SK-N-SH (cell line): ENCODE measurements around the gene TADA2B. TPM values are rescaled to one million over a fixed set of nuclear protein-coding genes. Genes with fewer than 3 reads are reported as not detected.

Experiments used
- CTCF ChIA-PET: fragments of 300-600, 350-600 bp; formaldehyde crosslinking; extraction: SDS; loops from one replicate; lab custom pipeline; 2021; lab: Yijun Ruan, JAX
- POLR2A ChIA-PET: fragments of 350-600 bp; sonication (Branson Sonifier 250); formaldehyde crosslinking; extraction: SDS; loops from one replicate; lab custom pipeline; 2020; ENCODE audit warnings: antibody characterized with exemption, inconsistent platforms; lab: Yijun Ruan, JAX
- DNase-seq: peaks from one replicate; pipeline ENCODE4 v3.0.0; 2012
- H2AFZ ChIP-seq: fragments of 200-600 bp; sonication (generic); 2 replicates; pipeline ENCODE4 v1.8.1; 2016; ENCODE audit warnings: antibody characterized with exemption, mild to moderate bottlenecking, low read depth
- H3F3A ChIP-seq: fragments of 200-600 bp; sonication (generic); replicated peaks from 2 replicates; pipeline ENCODE3; 2016; ENCODE audit warnings: antibody characterized with exemption, mild to moderate bottlenecking; ENCODE audit not compliant: insufficient read depth
- H3K27ac ChIP-seq, 2 experiments: fragments of 200-500 bp in 1 of 2; fragments of 200-600 bp in 1 of 2; sonication (Bioruptor generic) in 1 of 2; sonication (generic), shearing (Covaris generic) in 1 of 2; 2 replicates each; pipeline versions ENCODE4 v1.5.1 to v1.6.1; 2014 to 2016; ENCODE audit warnings: low read depth in 2 of 2, inconsistent platforms in 1 of 2, low read length in 1 of 2, mild to moderate bottlenecking in 1 of 2, mixed read lengths in 1 of 2
- H3K27me3 ChIP-seq: fragments of 200-600 bp; sonication (generic), shearing (Covaris generic); 2 replicates; pipeline ENCODE4 v1.6.1; 2016; ENCODE audit warnings: mixed run types; ENCODE audit not compliant: insufficient read depth
- H3K36me3 ChIP-seq, 2 experiments: fragments of 200-500 bp in 1 of 2; fragments of 200-600 bp in 1 of 2; sonication (Bioruptor generic) in 1 of 2; sonication (generic) in 1 of 2; replicated peaks in 1 of 2; 2 replicates each; pipeline versions ENCODE3 to v1.5.1; 2014 to 2016; ENCODE audit warnings: low read length in 1 of 2, mild to moderate bottlenecking in 1 of 2; ENCODE audit not compliant: insufficient read depth in 2 of 2, control insufficient read depth in 1 of 2
- H3K4me1 ChIP-seq, 2 experiments: fragments of 200-500 bp in 1 of 2; fragments of 200-600 bp in 1 of 2; sonication (Bioruptor generic) in 1 of 2; sonication (generic), shearing (Covaris generic) in 1 of 2; 2 replicates each; pipeline versions ENCODE4 v1.5.1 to v1.6.1; 2014 to 2016; ENCODE audit warnings: low read depth in 1 of 2, low read length in 1 of 2, mixed run types in 1 of 2; ENCODE audit not compliant: insufficient read depth in 2 of 2, control insufficient read depth in 1 of 2
- H3K4me2 ChIP-seq: fragments of 200-600 bp; sonication (generic), shearing (Covaris generic); 2 replicates; pipeline ENCODE4 v1.6.1; 2017; ENCODE audit warnings: mixed run types
- H3K4me3 ChIP-seq, 2 experiments: fragments of 200-500 bp in 1 of 2; fragments of 200-600 bp in 1 of 2; sonication (Bioruptor generic) in 1 of 2; sonication (generic), shearing (Covaris generic) in 1 of 2; 2 replicates each; pipeline versions ENCODE4 v1.5.1 to v1.8.1; 2014 to 2016; ENCODE audit warnings: low read depth in 2 of 2, inconsistent platforms in 1 of 2, low read length in 1 of 2, mild to moderate bottlenecking in 1 of 2, mixed read lengths in 1 of 2, moderate library complexity in 1 of 2
- H3K79me2 ChIP-seq: fragments of 200-600 bp; sonication (generic); 2 replicates; pipeline ENCODE4 v1.8.1; 2017; ENCODE audit warnings: mild to moderate bottlenecking; ENCODE audit not compliant: insufficient read depth
- H3K9ac ChIP-seq: fragments of 200-600 bp; sonication (generic); 2 replicates; pipeline ENCODE4 v1.6.1; 2017; ENCODE audit warnings: mixed run types
- H3K9me2 ChIP-seq: fragments of 200-600 bp; sonication (generic); 2 replicates; pipeline ENCODE4 v1.6.1; 2017; ENCODE audit warnings: mixed run types
- H3K9me3 ChIP-seq: fragments of 200-600 bp; sonication (generic); 2 replicates; pipeline ENCODE4 v1.6.1; 2017; ENCODE audit warnings: mixed run types, mild to moderate bottlenecking, moderate library complexity
- H4K20me1 ChIP-seq: fragments of 200-600 bp; sonication (generic); 2 replicates; pipeline ENCODE4 v1.6.1; 2017; ENCODE audit warnings: mild to moderate bottlenecking, mixed run types; ENCODE audit not compliant: insufficient read depth
- CHD2 ChIP-seq: fragments of 150-350 bp; IDR thresholded peaks from 2 replicates; pipeline ENCODE4 v1.6.1; 2018; ENCODE audit warnings: low read length; ENCODE audit not compliant: partially characterized antibody
- ELF1 ChIP-seq: IDR thresholded peaks from 2 replicates; pipeline ENCODE4 v1.4.0; 2012
- FOXJ3 ChIP-seq: sonication (generic); formaldehyde crosslinking; IDR thresholded peaks from 2 replicates; pipeline ENCODE4 v1.5.1; 2020; ENCODE audit warnings: mild to moderate bottlenecking, missing genetic modification reagents
- FOXM1 ChIP-seq: IDR thresholded peaks from 2 replicates; pipeline ENCODE4 v1.4.0; 2012; ENCODE audit warnings: low read depth, mild to moderate bottlenecking
- GATA2 ChIP-seq: sonication (generic); formaldehyde crosslinking; IDR thresholded peaks from 2 replicates; pipeline ENCODE4 v1.5.0; 2020; ENCODE audit warnings: mild to moderate bottlenecking, missing genetic modification reagents
- MAX ChIP-seq: IDR thresholded peaks from 2 replicates; pipeline ENCODE4 v1.4.0; 2012; ENCODE audit warnings: low read depth
- POLR2AphosphoS5 ChIP-seq: IDR thresholded peaks from 2 replicates; pipeline ENCODE4 v1.6.1; 2012; ENCODE audit warnings: low read depth, low read length
- RAD21 ChIP-seq: IDR thresholded peaks from 2 replicates; pipeline ENCODE4 v1.6.1; 2012; ENCODE audit warnings: mild to moderate bottlenecking, low read length
- RCOR1 ChIP-seq: fragments of 150-350 bp; IDR thresholded peaks from 2 replicates; pipeline ENCODE4 v1.6.1; 2017; ENCODE audit warnings: antibody characterized with exemption, low read length
- TAF1 ChIP-seq: IDR thresholded peaks from 2 replicates; pipeline ENCODE4 v1.6.1; 2012; ENCODE audit warnings: low read depth, mild to moderate bottlenecking, low read length, moderate library complexity, borderline replicate concordance
- TCF12 ChIP-seq: IDR thresholded peaks from 2 replicates; pipeline ENCODE4 v1.4.0; 2012
- TEAD4 ChIP-seq: IDR thresholded peaks from 2 replicates; pipeline ENCODE4 v1.4.0; 2012; ENCODE audit warnings: mild to moderate bottlenecking, borderline replicate concordance; ENCODE audit not compliant: insufficient read depth
- USF1 ChIP-seq: IDR thresholded peaks from 2 replicates; pipeline ENCODE4 v1.4.0; 2012; ENCODE audit warnings: low read depth, borderline replicate concordance
- ZBTB33 ChIP-seq: IDR thresholded peaks from 2 replicates; pipeline ENCODE4 v1.4.0; 2012; ENCODE audit warnings: low read depth, borderline replicate concordance
- WGBS: methylation state at CpG from one replicate; pipeline ENCODE4 v1.1.6; 2017; ENCODE audit warnings: low lambda C conversion rate; 5-methylcytosine and 5-hydroxymethylcytosine counted together
- polyA plus RNA-seq, 3 experiments: library from polyadenylated mRNA; depleted of rRNA; stranded (reverse); fragments of >200 nt; gene quantifications; 2 replicates each; pipeline ENCODE4 v1.2.3, GENCODE V29; 2012

Gene TADA2B
- polyA plus RNA-seq, 1 of the 3 experiments (the other 2 are of a cell fraction) = 8.0 TPM

- H3K4me3 ChIP-seq = no peak overlapping the region
- no peak for TF ChIP-seq TCF12
- TF ChIP-seq, all 33 proteins: peak for 0
- no peak for DNase-seq
- H3F3A ChIP-seq = peaks cover 8% of the 10 kb centered on the region
- no peaks in the 10 kb centered on the region for H3K9me2 ChIP-seq
- no peak overlapping the region for H3K9ac ChIP-seq
- WGBS = 83% methylated on average over 5 of the region's 8 CpGs
- H4K20me1 ChIP-seq = no peaks in the 10 kb centered on the region
- CTCF ChIA-PET = no interaction called here
- POLR2A ChIA-PET = no interaction called here
- H3K4me1 ChIP-seq = peaks cover 0 to 14% of the 10 kb centered on the region in 2 experiments; a peak in 1 of 4 replicates
- peaks cover 5 to 20% of the 10 kb centered on the region in 2 experiments for H3K36me3 ChIP-seq
- no peak overlapping the region for H3K4me2 ChIP-seq
- no peaks in the 10 kb centered on the region for H3K27me3 ChIP-seq
- no peak overlapping the region for H2AFZ ChIP-seq
- no peaks in the 10 kb centered on the region for H3K9me3 ChIP-seq
- H3K27ac ChIP-seq = no peak overlapping the region
- no peaks in the 10 kb centered on the region for H3K79me2 ChIP-seq
These were observed 10.6 kb upstream of the TADA2B start for GRCh38 chr4:7032596-7032995.

GRCh38 chr4:7034262-7035081, 8.7 kb upstream of the TADA2B start:
- Histone ChIP-seq H3K9me3 (no peaks in the 10 kb centered on the region), H3K27me3 (no peaks in the 10 kb centered on the region), H3K4me1 (peaks cover 0 to 14% of the 10 kb centered on the region in 2 experiments; a peak in 1 of 4 replicates), H3K27ac (peak overlapping the region in 1 of 2 experiments; percentile 46; a peak in 2 of 4 replicates), H3K4me3 (no peak overlapping the region), H3K79me2 (no peaks in the 10 kb centered on the region), H4K20me1 (no peaks in the 10 kb centered on the region), H3K4me2 (no peak overlapping the region), H2AFZ (no peak overlapping the region), H3K9ac (no peak overlapping the region), H3K36me3 (peaks cover 0 to 20% of the 10 kb centered on the region in 2 experiments), H3F3A (peaks cover 8% of the 10 kb centered on the region), H3K9me2 (no peaks in the 10 kb centered on the region)
- 85% methylated on average over 9 of the region's 20 CpGs for WGBS
- TF ChIP-seq GATA2 (no peak), MAX (no peak), ELF1 (no peak), TAF1 (no peak), FOXJ3 (no peak), FOXM1 (no peak), CHD2 (no peak), POLR2AphosphoS5 (no peak), RAD21 (no peak), USF1 (no peak), RCOR1 (no peak), TEAD4 (no peak), ZBTB33 (no peak)
- no peak for DNase-seq
- POLR2A ChIA-PET = no interaction called here
- CTCF ChIA-PET = interaction anchor here (1.0 to 1.9 kb wide), 5 partner anchors 9 to 67 kb away, joined by 3 to 6 read pairs (median 5); partner anchors contain the start of gene TADA2B
